ENCODE data around the gene RNF39. TPM values are rescaled to one million over a fixed set of nuclear protein-coding genes. Genes with fewer than 3 reads are reported as not detected.
"Not testable (repeated sequence)": the region's sequence is repeated elsewhere in the genome, so short reads cannot be mapped to it uniquely, and the experiment has no call there.

RNF39 gene
- total and polyA plus RNA-seq, 12 donors: 0.15 TPM; not detected in 11

- TF ChIP-seq CTCF (IDR thresholded peaks at IDR 0.05): no peak
- 53 to 95% methylated on average over 1 of the region's 1 CpG for WGBS, 2 donors
- Histone ChIP-seq H3K4me3 (no peak overlapping the region), H3K36me3 (peaks cover 0 to 20% (median 0%) of the 10 kb centered on the region in 9 donors), H3K27ac (no peak overlapping the region), H3K4me1 (no peaks in the 10 kb centered on the region), H3K9me3 (no peaks in the 10 kb centered on the region), H3K27me3 (no peaks in the 10 kb centered on the region)
- no peak for DNase-seq
- ATAC-seq: no peak
- intact Hi-C loops (cut with DNase I): no loop called here
These were observed 50.4 kb downstream of the RNF39 start for GRCh38 chr6:30025186-30025585.

GRCh38 chr6:30022712-30023111, 52.9 kb downstream of the RNF39 start:
- peaks cover 0 to 35% (median 0%) of the 10 kb centered on the region in 9 donors for H3K36me3 ChIP-seq
- DNase-seq; H3K27ac ChIP-seq; H3K27me3 ChIP-seq; H3K4me3 ChIP-seq; ATAC-seq; H3K4me1 ChIP-seq; H3K9me3 ChIP-seq; intact Hi-C loops (cut with DNase I): not testable (repeated sequence)

GRCh38 chr6:30022189-30022588, 53.4 kb downstream of the RNF39 start:
- no peak for TF ChIP-seq CTCF (IDR thresholded peaks at IDR 0.05)
- intact Hi-C loops (cut with DNase I): no loop called here
- H3K36me3 ChIP-seq: peaks cover 0 to 35% (median 0%) of the 10 kb centered on the region in 9 donors
- H3K9me3 ChIP-seq: no peaks in the 10 kb centered on the region
- 93 to 96% methylated on average over 3 of the region's 3 CpGs for WGBS, 2 donors
- H3K4me1 ChIP-seq: no peaks in the 10 kb centered on the region
- DNase-seq (no peak), ATAC-seq (no peak)
- H3K27me3 ChIP-seq: no peaks in the 10 kb centered on the region
- H3K27ac ChIP-seq: no peak overlapping the region
- no peak overlapping the region for H3K4me3 ChIP-seq

GRCh38 chr6:30020626-30021025, 54.9 kb downstream of the RNF39 start:
- Histone ChIP-seq H3K9me3 (no peaks in the 10 kb centered on the region), H3K4me3 (no peak overlapping the region), H3K27me3 (no peaks in the 10 kb centered on the region), H3K36me3 (peaks cover 0 to 35% (median 0%) of the 10 kb centered on the region in 9 donors), H3K4me1 (no peaks in the 10 kb centered on the region), H3K27ac (no peak overlapping the region)
- intact Hi-C loops (cut with DNase I): no loop called here
- TF ChIP-seq CTCF (IDR thresholded peaks at IDR 0.05): no peak
- WGBS, 2 donors: 79 to 91% methylated on average over 1 of the region's 1 CpG
- ATAC-seq (no peak), DNase-seq (no peak)

Other genes starting within 250 kb of the RNF39 start
- under 1 TPM in 3 of 10 donors, not detected in 7; 0.45 to 0.77 (median 0.65) TPM for gene HLA-G, start 247.9 kb downstream of the RNF39 start, total RNA-seq
- gene HLA-G, start 247.9 kb downstream of the RNF39 start, polyA plus RNA-seq: under 1 TPM in 1 of 2 donors, not detected in 1; 0.13 TPM
- 1,000 to 10,000 TPM in 1 of 10 donors, 100 to 1,000 TPM in 9; 218 to 1,594 (median 276) TPM for gene HLA-A, start 133.2 kb downstream of the RNF39 start, total RNA-seq
- gene HLA-A, start 133.2 kb downstream of the RNF39 start, polyA plus RNA-seq: 1,000 to 10,000 TPM in 1 of 2 donors, 100 to 1,000 TPM in 1; 450 to 1,261 TPM
- gene POLR1H, start 14.5 kb downstream of the RNF39 start, total RNA-seq: 10 to 100 TPM; 11.5 to 21.8 (median 14.7) TPM
- gene POLR1H, start 14.5 kb downstream of the RNF39 start, polyA plus RNA-seq: 10 to 100 TPM; 17.2 to 45.2 TPM
- 10 to 100 TPM; 38.6 to 56.5 (median 46.8) TPM for gene PPP1R11, start 8.6 kb downstream of the RNF39 start, total RNA-seq
- gene PPP1R11, start 8.6 kb downstream of the RNF39 start, polyA plus RNA-seq: 10 to 100 TPM; 30.6 to 75.4 TPM
- not detected for gene TRIM31, start 37.3 kb upstream of the RNF39 start, total RNA-seq
- gene TRIM31, start 37.3 kb upstream of the RNF39 start, polyA plus RNA-seq: not detected
- gene TRIM40, start 60.4 kb upstream of the RNF39 start, total RNA-seq: not detected
- gene TRIM40, start 60.4 kb upstream of the RNF39 start, polyA plus RNA-seq: not detected
- gene TRIM10, start 85.4 kb upstream of the RNF39 start, total RNA-seq: not detected
- not detected for gene TRIM10, start 85.4 kb upstream of the RNF39 start, polyA plus RNA-seq
- not detected for gene TRIM15, start 87.8 kb upstream of the RNF39 start, total RNA-seq
- gene TRIM15, start 87.8 kb upstream of the RNF39 start, polyA plus RNA-seq: not detected
- 10 to 100 TPM; 15.5 to 29.0 (median 23.2) TPM for gene TRIM26, start 137.6 kb upstream of the RNF39 start, total RNA-seq
- gene TRIM26, start 137.6 kb upstream of the RNF39 start, polyA plus RNA-seq: 10 to 100 TPM; 12.0 to 18.0 TPM